Esophagus muscularis mucosa (tissue), 4 donors: ENCODE results near the gene AP1B1. TPM values are rescaled to one million over a fixed set of nuclear protein-coding genes. Genes with fewer than 3 reads are reported as not detected.

Experiments
- DNase-seq: peaks from one replicate; pipeline ENCODE4 v3.0.0-alpha.2; 2017; ENCODE audit errors: extremely low spot score
- H3K27ac ChIP-seq, 4 donors: fragments of 200-600 bp; sonication (generic); replicated peaks in 1 of 4; 1 replicate in 3 of 4; 2 replicates in 1 of 4; pipeline ENCODE4 v1.5.1; 2016 to 2019; ENCODE audit warnings: mild to moderate bottlenecking in 1 of 4
- H3K27me3 ChIP-seq, 4 donors: fragments of 200-600 bp; sonication (generic); one replicate each; pipeline versions ENCODE4 v1.5.1 to v1.6.0; 2016 to 2019
- H3K36me3 ChIP-seq, 4 donors: fragments of 200-600 bp; sonication (generic); one replicate each; pipeline ENCODE4 v1.5.1; 2016 to 2019
- H3K4me1 ChIP-seq, 4 donors: fragments of 200-600 bp; sonication (generic); one replicate each; pipeline ENCODE4 v1.5.1; 2016 to 2019
- H3K4me3 ChIP-seq, 4 donors: fragments of 200-600 bp; sonication (generic); 1 replicate in 2 of 4; 2 replicates in 2 of 4; pipeline ENCODE4 v1.5.1; 2016 to 2019; ENCODE audit warnings: mild to moderate bottlenecking in 4 of 4, moderate library complexity in 1 of 4
- H3K9me3 ChIP-seq, 4 donors: fragments of 200-600 bp; sonication (generic); 1 replicate in 3 of 4; 2 replicates in 1 of 4; pipeline ENCODE4 v1.5.1; 2016 to 2019
- CTCF ChIP-seq, 3 experiments: fragments of 200-600 bp in 2 of 3; fragments of 450-650 bp in 1 of 3; sonication (generic) in 2 of 3; IDR thresholded peaks; one replicate each; pipeline ENCODE4 v1.5.1; 2017 to 2019; ENCODE audit warnings: antibody characterized with exemption in 3 of 3, mild to moderate bottlenecking in 2 of 3, moderate library complexity in 1 of 3
- EP300 ChIP-seq: sonication (generic); formaldehyde crosslinking; IDR thresholded peaks from one replicate; pipeline ENCODE4 v1.6.1; 2017; ENCODE audit warnings: antibody characterized with exemption
- POLR2A ChIP-seq: fragments of 450-650 bp; IDR thresholded peaks from one replicate; pipeline ENCODE4 v1.6.1; 2017; ENCODE audit warnings: antibody characterized with exemption, moderate library complexity, mild to moderate bottlenecking, low read depth
- POLR2AphosphoS5 ChIP-seq, 2 donors: sonication (generic); formaldehyde crosslinking; IDR thresholded peaks; one replicate each; pipeline ENCODE4 v1.6.1; 2017; ENCODE audit warnings: antibody characterized with exemption in 2 of 2
- WGBS: methylation state at CpG from one replicate; pipeline ENCODE4 v1.1.5; 2018; 5-methylcytosine and 5-hydroxymethylcytosine counted together
- intact Hi-C: fragments of 100-400 bp; cut with DNase I; formaldehyde crosslinking; loops from one replicate; pipeline ENCODE4 v1.15.1; 2023
- total RNA-seq, 4 donors: library from RNA; depleted of rRNA; stranded (reverse); fragments of >200 nt; gene quantifications; one replicate each; pipeline versions ENCODE4 v1.1.0 to v1.2.1, GENCODE V29; 2016

Gene AP1B1
- total RNA-seq = 10 to 100 TPM; 55.6 to 72.2 (median 57.4) TPM

GRCh38 chr22:29387921-29388758, at the start of gene AP1B1:
TSS of gene AP1B1 (minus strand) at chr22:29388570. CDS start at chr22:29367243, 21,327 bp downstream.
- intact Hi-C loops = loop anchor here (2.0 kb wide), 1 partner anchor 81 kb away; the partner anchor contains the start of gene GAS2L1
- peak; percentile 87 for TF ChIP-seq POLR2AphosphoS5 (IDR thresholded peaks at IDR 0.05)
- TF ChIP-seq CTCF (IDR thresholded peaks at IDR 0.05) = peak in 1 of 3 experiments; percentile 17
- no peak for TF ChIP-seq EP300
- TF ChIP-seq POLR2A = peak; percentile 29
- Histone ChIP-seq H3K36me3 (peaks cover 0 to 12% (median 4%) of the 10 kb centered on the region in 4 donors), H3K4me1 (peaks cover 13 to 51% (median 39%) of the 10 kb centered on the region in 4 donors), H3K27me3 (no peaks in the 10 kb centered on the region), H3K27ac (peak within 1 kb of the TSS; percentile 83 to 91 (median 85)), H3K4me3 (peak within 1 kb of the TSS; percentile 69 to 80 (median 74)), H3K9me3 (no peaks in the 10 kb centered on the region)
- 2% methylated on average over 45 of the region's 68 CpGs for WGBS
- DNase-seq = peak; percentile 96

GRCh38 chr22:29435236-29436136, 47.1 kb upstream of the AP1B1 start:
- 40% methylated on average over 5 of the region's 5 CpGs for WGBS
- peaks cover 0 to 38% (median 5%) of the 10 kb centered on the region in 4 donors for H3K27me3 ChIP-seq
- H3K27ac ChIP-seq = no peak overlapping the region
- H3K9me3 ChIP-seq = no peaks in the 10 kb centered on the region
- TF ChIP-seq POLR2AphosphoS5 (IDR thresholded peaks at IDR 0.05) (no peak), CTCF (IDR thresholded peaks at IDR 0.05) (no peak), EP300 (no peak), POLR2A (no peak)
- no peak overlapping the region for H3K4me3 ChIP-seq
- H3K4me1 ChIP-seq = no peaks in the 10 kb centered on the region
- no peaks in the 10 kb centered on the region for H3K36me3 ChIP-seq
- DNase-seq = no peak
- intact Hi-C loops = no loop called here

DNA sequence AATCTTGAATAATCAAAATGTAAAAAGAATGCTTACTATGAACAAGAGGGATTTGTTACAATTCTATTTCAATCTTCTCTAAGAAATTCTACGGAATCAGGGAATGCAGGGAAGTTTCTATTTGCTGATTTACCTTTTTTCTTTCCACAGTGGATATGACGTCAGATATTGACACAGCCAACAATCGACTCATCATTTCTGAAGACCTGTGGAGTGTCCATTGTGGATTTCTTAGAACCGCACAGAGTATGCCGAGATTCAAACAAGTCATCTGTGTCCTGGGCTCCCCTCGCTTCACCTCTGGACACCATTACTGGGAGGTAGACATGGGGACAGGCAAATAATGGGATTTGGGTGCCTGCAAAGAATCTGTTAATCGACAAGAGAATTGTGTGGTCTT, 45.9 kb upstream of the AP1B1 start:
- no peak overlapping the region for H3K4me3 ChIP-seq
- H3K27ac ChIP-seq = no peak overlapping the region
- WGBS = 86% methylated on average over 7 of the region's 7 CpGs
- DNase-seq = no peak
- H3K4me1 ChIP-seq = no peaks in the 10 kb centered on the region
- H3K36me3 ChIP-seq = no peaks in the 10 kb centered on the region
- TF ChIP-seq EP300 (no peak), POLR2A (no peak), CTCF (IDR thresholded peaks at IDR 0.05) (no peak), POLR2AphosphoS5 (IDR thresholded peaks at IDR 0.05) (no peak)
- intact Hi-C loops = no loop called here
- H3K9me3 ChIP-seq = no peaks in the 10 kb centered on the region
- H3K27me3 ChIP-seq = peaks cover 0 to 38% (median 5%) of the 10 kb centered on the region in 4 donors

- Histone ChIP-seq H3K27ac (no peak overlapping the region), H3K36me3 (no peaks in the 10 kb centered on the region), H3K9me3 (no peaks in the 10 kb centered on the region), H3K4me3 (no peak overlapping the region), H3K27me3 (peaks cover 0 to 38% (median 5%) of the 10 kb centered on the region in 4 donors), H3K4me1 (no peaks in the 10 kb centered on the region)
- intact Hi-C loops = no loop called here
- no peak for DNase-seq
- no peak for TF ChIP-seq POLR2AphosphoS5 (IDR thresholded peaks at IDR 0.05)
- TF ChIP-seq CTCF (IDR thresholded peaks at IDR 0.05) = no peak
- no peak for TF ChIP-seq POLR2A
- no peak for TF ChIP-seq EP300
- WGBS = 87% methylated on average over 3 of the region's 3 CpGs
These were observed 45.5 kb upstream of the AP1B1 start for GRCh38 chr22:29433856-29434255.
